GM21723 (cell line): ENCODE measurements around the gene UGT1A3.

Source experiments
- ATAC-seq: cut with Tn5 transposase; IDR thresholded peaks from one replicate; pipeline ENCODE4 v1.9.1; 2021; ENCODE audit warnings: mild to moderate bottlenecking, moderate library complexity; ENCODE audit not compliant: unreplicated experiment

Gene UGT1A3

DNA sequence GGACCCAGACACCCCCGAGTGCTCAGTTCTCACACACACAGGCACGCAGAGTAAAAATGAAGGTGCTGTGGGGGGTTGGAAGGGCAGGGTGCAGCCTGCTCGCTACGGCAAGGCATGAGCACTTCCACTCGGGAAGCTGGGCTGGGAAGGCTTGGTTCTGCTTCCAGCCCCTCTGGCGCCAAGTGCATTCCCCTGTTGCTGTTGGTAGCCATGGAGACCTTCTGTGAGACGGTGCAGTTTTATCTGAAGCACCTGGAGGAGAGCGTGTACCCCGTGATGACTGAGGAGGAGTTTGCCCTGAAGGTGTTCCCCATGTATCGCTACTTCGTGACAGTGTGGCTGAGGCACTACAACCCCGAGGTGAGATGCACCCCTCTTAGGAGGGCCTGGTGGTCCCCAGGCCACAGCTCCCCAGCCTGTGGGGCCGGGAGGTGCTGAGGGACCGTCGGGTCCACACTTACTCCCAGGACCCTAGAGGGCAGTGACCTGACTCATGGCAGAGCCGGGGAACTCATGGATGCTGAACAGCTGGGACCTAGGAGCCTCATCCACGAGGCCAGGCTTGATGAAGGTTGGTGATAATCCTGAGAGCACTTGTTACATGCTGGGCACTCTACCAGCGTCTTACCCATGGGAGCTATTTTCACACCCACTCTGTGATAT lies 64.8 kb downstream of the UGT1A3 start:
- no peak for ATAC-seq

DNA sequence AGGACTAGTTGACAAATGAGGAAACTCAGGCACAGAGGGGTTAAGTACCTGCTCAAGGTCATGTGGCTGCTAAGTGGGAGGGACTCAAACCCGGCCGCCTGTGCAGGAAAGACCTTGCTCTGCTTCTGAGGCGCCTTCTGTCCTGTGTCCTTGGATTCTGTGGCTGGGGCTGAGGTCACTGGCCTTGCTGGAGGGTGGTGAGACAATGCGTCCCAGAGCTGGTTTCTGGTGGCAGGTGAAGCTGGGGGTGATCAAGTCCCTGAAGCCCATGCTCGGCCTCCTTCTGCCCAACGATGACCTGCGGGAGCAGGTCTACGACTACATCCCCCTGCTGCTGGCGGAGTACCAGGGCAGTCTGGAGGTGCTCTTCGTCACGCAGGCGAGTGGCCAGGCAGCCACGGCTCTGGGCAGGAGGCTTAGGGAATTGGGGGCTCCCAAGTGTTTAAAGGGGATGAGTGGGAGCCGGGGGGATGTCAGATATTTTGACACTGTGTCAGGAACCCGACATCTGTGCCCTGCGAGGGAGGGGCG lies 65.4 kb downstream of the UGT1A3 start:
- ATAC-seq, result no peak

GRCh38 chr2:233795735-233796171 lies 66.9 kb downstream of the UGT1A3 start:
- no peak for ATAC-seq

GRCh38 chr2:233796254-233796653 lies 67.4 kb downstream of the UGT1A3 start:
- ATAC-seq, result no peak

DNA sequence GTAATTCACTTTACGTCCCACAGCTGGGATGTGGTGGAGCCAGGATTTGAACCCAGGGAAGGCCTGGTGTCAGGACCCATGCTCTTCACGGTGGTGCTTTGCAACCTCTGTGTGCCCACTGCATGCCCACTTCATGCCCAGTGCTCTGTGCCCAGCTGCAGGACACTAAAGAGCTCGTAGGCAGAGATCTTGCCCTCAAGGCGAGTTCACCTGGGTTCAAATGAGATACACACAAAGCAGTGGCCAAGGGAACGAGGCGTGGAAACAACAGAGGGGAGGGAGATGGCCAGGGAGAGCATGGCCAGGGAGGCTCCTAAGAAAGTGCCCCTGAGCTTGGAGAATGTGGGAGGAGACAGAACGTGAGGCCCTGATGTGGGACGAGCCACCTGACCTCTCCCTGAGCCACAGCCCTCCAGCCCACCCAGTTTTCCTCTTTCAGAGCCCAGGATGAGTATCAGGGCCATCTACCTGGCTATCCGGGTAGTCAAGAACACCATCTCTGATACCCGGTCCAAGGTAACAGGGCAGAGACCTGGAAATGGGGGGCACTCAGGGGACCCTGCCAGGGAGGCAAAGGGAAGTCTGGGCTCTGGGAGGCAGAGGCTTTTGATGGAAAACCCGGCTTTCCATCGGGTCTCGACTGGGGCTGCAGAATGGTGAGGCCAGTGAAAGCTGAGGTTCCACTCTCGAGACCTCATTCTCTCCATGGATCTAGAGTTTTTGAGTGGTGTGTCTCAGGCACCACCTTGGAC lies 69.7 kb downstream of the UGT1A3 start:
- no peak for ATAC-seq

GRCh38 chr2:233799087-233799665 lies 70.3 kb downstream of the UGT1A3 start:
- ATAC-seq, result no peak

DNA sequence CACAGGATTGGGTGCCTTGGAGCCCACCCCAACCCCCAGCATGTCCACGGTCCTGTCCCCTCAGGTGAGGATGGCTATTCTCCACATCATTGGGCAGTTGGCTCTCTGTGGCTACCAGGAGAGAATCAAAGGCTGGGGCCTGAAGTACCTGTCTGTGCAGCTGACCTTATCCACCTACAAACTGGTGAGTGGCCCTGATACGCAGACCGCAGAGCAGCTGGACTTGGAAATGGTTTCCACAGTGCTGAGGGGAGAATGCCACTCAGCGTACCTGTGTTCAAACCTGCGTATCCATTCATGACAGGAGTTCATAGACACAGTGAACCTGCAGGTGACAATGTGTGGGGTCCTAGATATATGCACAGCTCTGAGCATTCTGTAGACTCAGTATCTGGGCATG lies 70.9 kb downstream of the UGT1A3 start:
- ATAC-seq, result no peak

DNA sequence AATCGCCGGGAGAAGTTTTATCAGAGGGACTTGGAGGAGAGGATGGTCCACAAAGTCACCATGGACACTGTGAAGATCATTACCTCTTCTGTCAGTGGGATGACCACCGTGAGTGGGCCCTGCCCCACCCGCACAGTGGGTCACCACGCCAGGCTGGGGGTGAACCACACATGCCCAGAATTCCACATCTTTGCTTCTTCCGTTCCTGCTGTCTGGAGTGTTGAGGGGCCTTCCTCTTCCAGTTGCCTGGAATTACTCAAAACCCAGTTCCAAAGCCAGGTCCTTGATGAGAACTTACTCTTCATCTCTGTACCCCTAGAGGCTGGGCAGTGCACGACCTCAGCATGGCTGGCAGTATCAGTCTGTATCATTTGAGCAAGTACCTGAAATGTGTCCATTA lies 71.4 kb downstream of the UGT1A3 start:
- ATAC-seq, result no peak

DNA sequence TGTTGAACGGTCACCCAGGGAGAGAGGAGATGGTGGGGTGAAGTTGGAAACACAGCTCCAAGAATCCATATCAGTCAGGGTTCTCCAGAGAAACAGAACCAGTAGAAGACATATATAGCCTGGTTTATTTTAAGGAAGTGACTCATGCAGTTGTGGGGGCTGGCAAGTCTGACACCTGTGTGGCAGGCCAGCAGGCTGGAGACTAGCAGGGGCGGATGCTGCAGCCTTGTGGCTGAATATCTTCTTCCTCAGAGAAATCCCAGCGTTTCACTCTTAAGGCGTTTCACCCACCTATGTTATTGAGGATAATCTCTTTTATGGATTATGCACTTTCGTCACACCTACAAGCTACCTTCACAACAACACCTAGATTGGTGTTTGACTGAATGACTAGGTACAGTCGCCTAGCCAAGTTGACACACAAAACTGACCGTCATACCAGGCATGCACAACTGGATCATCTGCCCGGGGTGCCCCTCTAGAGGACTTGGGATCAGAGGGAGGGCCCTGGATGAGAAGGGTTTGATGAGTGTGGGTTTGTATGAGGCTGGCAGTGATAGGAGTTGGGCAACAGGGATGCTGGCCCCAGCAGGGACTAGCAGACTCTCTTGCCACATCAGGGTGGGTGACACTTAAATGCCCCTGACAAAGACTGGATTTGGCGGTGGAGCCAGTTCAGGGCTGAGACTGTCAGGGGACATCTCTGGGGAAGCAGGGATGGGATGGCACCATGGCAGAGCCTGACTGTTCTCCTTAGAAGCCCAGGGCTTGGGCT lies 72.7 kb downstream of the UGT1A3 start:
- peak; percentile 65 for ATAC-seq

DNA sequence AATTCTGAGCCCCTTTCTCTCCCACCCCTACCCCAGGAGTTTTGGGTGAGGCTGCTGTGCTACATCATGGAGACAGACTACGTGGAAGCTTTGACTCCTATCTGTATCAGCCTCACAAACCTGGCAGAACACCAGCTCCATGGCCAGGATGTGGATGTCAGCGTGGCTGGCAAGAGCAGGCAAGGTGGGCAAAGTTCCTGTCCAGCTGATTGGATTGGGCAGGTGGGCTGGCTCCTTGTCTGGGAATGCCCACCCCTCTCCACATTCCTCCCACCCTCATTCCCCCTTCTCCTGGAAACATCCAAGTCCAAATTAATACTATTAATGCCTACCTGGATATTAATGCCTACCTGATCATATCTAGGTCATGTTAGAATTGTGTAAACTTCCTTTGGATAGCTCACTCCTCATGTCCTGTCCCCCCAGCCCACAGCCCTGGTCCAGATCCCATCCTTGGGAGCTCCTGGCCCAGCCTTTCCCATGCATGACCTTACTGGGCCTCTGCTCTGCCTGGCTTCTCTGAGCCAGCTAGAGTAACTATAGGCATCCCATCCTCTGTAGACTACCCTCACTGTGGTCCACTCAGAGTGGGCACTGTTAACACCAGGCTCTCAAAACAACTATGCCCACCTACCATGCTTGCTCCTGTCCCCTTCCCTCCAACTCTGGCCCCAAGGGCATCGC lies 73.4 kb downstream of the UGT1A3 start:
- ATAC-seq, result no peak

GRCh38 chr2:233803292-233803911 lies 74.6 kb downstream of the UGT1A3 start:
- ATAC-seq, result no peak

- no peak for ATAC-seq
These were observed 75.2 kb downstream of the UGT1A3 start for GRCh38 chr2:233803994-233804393.

DNA sequence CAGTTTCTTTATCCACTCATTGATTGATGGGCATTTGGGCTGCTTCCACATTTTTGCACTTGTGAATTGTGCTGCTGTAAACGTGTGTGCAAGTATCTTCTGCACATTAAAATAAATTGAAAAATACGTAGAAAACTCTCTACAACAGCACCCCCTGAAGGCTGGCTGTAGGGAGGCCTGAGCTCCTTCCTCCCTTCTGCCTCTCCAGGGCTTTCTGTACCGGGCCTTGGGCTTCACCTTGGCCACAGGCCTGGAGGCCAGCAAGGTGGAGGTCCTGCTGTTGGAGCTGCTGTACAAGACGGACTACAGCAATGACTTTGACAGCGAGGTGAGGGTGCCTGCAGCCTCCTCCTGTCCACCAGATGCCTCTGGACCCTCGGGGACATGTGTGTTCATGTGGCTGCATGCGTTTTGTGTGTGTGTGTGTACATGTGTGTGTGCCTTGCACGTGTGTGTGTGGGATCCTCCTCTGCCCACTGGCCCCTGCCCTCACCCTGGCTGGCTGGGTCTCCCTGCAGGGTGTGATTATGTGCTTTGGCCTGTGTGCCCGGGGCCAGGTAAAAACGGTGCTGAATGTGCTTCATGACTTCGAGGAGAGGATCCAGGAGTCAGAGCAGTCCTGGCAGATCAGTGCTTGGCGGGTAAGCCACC lies 78.5 kb downstream of the UGT1A3 start:
- no peak for ATAC-seq

DNA sequence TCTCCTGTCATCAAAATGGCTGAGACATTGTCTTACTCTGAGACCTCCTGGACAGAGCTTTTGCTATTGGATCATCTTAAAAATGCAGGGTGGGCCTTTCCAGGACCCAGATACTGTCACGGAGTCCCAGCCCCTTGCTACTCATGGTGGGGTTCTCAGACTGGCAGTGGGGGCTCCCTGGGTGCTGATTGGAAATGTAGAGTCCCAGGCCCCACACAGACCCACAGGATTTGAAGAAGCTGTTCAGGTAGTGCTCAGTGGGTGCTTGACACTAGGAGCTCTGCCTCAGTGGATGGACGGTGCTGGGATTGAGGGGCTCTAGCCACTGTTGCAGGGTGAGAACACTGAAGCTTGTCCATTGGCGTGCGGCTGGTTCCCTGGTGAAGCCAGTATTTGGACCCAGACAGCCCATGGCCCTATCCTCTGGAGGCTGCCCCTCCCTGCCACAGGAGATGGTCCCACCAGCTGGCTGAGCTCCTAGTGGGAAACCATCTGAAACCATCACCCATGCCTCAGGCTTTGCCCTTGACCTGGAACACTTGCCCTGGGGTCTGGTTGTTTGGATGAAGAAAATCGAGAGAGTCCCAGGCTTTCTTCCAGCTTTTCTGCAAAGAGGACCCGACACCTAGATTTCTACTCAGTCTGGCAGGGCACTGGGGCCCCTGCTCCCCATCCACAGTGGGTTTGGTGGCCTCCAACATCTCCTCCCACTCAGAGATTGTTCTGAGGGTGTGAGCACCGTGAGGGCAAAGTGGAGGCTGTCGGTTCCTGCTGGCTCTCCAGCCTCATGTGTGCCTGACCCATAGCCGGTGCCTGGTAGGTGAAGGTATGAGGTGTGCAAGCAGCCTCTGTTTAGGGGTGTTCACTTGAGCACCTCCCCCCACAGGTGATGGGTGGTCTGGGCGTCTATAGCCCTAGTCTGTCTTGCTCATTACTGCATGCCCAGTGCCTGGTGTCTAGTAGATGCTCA lies 79.4 kb downstream of the UGT1A3 start:
- ATAC-seq, result no peak

DNA sequence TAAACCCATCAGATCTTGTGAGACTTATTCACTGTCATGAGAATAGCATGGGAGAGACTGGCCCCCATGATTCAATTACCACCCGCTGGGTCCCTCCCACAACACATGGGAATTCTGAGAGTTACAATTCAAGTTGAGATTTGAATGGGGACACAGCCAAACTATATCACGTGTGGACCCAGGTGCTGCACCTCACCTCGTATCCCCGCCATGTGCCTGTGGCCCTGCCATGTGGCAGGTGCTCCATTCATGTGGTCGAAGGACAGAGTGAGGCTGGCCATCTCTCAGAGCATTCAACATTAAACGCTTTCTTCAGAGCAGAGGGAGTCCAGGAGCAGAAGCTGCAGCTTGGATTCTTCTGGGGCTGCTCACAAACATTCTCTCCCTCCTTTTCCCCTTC lies 81.5 kb downstream of the UGT1A3 start:
- ATAC-seq, result no peak

DNA sequence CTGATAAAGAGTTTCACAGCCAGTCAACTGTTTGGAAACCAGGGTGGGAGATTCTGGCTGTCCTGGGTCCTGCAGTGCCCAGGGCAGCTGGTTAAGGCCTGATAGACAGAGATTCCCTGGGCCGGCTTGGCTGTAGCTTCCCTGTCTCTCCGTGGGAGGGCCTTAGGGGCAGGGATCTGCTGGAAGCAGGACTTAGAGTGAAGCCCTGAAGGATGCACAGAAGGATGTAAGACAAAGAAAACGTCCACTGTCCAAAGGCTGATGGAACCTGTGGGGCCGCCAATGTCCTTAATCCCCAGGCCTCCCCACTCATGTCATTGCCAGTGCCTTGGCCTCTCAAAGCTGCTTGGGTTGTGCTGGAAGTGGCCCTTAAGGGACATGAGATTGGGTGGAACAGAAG lies 82.2 kb downstream of the UGT1A3 start:
- no peak for ATAC-seq

GRCh38 chr2:233811732-233812131 lies 82.9 kb downstream of the UGT1A3 start:
- no peak for ATAC-seq

DNA sequence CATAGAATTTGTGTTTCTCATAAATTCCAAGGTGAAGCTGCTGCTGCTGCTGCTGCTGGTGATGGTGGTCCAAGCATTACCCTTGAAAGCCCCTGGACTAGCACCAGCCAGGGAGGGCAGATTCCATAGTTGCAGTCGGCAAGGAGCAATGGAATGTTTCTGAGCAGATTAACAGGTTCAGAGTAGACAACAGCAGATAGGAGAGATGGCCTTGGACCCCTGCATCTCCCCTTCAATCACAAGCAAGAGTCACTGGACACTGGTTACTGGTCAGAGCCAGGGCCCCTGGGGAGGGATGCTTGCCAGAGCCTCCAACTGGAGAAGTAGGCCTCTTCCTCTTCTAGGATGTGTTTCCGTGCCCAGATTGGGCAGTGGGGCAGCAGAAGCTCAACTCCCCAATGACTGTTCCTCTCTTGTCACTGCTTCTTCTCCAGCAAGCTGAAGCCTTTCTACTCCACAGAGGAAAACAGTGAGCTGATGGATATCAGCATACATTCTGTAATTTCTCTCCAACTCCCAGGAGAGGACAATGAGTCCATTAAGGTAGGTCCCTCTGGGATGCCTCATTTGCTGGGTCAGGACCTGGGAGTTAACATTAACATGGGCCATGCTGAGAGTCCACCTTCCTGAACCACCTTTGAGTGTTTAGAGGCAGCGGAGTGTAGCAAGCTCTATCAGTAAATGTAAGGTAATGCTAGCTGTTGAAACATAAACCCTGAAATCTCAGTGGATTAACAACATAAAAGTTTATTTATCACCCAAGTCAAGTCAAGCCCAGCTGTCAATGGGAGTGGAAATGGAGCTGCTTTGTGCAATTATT lies 84.6 kb downstream of the UGT1A3 start:
- ATAC-seq, result no peak
